ENCODE measurements around the gene SHANK1.
A peak's percentile ranks its signal among the peaks of the same experiment; 100 is the strongest.

DNA sequence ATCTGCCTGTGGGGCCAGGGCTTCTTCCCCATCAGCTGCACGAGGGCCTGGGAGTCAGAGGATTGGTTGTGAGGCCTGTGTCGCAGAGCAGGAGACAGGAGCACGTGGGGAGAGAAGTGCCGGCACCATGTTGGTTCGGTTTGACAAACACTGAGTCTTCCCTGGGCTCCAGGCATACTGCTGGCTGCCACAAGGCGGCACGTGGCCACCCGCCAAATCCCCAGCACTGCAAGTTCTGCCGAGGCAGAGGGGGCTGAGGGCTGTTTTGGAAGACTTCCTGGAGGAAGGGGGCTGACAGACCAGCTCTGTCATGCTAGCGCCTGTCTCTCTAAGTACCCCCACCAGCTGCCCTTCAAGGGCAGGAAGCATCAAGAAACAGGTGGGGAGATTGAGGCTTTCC is 9.5 kb downstream of the SHANK1 start:
- no peak for TF ChIP-seq POLR2A (IDR thresholded peaks at IDR 0.05)
- TF ChIP-seq, protein P1, sequence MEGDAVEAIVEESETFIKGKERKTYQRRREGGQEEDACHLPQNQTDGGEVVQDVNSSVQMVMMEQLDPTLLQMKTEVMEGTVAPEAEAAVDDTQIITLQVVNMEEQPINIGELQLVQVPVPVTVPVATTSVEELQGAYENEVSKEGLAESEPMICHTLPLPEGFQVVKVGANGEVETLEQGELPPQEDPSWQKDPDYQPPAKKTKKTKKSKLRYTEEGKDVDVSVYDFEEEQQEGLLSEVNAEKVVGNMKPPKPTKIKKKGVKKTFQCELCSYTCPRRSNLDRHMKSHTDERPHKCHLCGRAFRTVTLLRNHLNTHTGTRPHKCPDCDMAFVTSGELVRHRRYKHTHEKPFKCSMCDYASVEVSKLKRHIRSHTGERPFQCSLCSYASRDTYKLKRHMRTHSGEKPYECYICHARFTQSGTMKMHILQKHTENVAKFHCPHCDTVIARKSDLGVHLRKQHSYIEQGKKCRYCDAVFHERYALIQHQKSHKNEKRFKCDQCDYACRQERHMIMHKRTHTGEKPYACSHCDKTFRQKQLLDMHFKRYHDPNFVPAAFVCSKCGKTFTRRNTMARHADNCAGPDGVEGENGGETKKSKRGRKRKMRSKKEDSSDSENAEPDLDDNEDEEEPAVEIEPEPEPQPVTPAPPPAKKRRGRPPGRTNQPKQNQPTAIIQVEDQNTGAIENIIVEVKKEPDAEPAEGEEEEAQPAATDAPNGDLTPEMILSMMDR (IDR thresholded peaks at IDR 0.05) = peak in 1 of 6 experiments; percentile 21
